OCI-LY3 (cell line): ENCODE results near the gene CD109.
"Not testable (repeated sequence)": the region's sequence is repeated elsewhere in the genome, so short reads cannot be mapped to it uniquely, and the experiment has no call there.

Experiments used
- H2AFZ ChIP-seq: fragments of 200-600, 300-600 bp; shearing (Covaris generic); 2 replicates; pipeline ENCODE4 v1.6.0; 2014; ENCODE audit warnings: antibody characterized with exemption, low read depth, low read length
- H3K27ac ChIP-seq: fragments of 200-600, 300-600 bp; sonication (generic); 2 replicates; pipeline ENCODE4 v1.5.1; 2014; ENCODE audit warnings: mild to moderate bottlenecking, low read length, moderate library complexity, mixed read lengths
- H3K27me3 ChIP-seq: fragments of 200-600, 300-600 bp; sonication (generic); 2 replicates; pipeline ENCODE4 v1.6.1; 2014; ENCODE audit warnings: low read depth, low read length, mixed read lengths
- H3K36me3 ChIP-seq: fragments of 200-600, 300-600 bp; sonication (generic); replicated peaks from 2 replicates; pipeline ENCODE3; 2014; ENCODE audit warnings: low read depth, low read length, mixed read lengths
- H3K4me1 ChIP-seq: fragments of 300-600, 200-600 bp; sonication (generic); 2 replicates; pipeline ENCODE4 v1.6.1; 2014; ENCODE audit warnings: low read length, mixed read lengths
- H3K4me2 ChIP-seq: fragments of 200-600, 300-600 bp; sonication (generic); 2 replicates; pipeline ENCODE4 v1.6.1; 2014; ENCODE audit warnings: low read length, mixed read lengths
- H3K4me3 ChIP-seq: fragments of 300-600, 200-600 bp; sonication (generic); 2 replicates; pipeline ENCODE4 v1.5.1; 2014; ENCODE audit warnings: antibody characterized with exemption, mild to moderate bottlenecking, low read length, moderate library complexity
- H3K79me2 ChIP-seq: fragments of 300-600, 200-600 bp; shearing (Covaris generic); 2 replicates; pipeline ENCODE4 v1.6.1; 2014; ENCODE audit warnings: mild to moderate bottlenecking, low read length, mixed read lengths
- H3K9ac ChIP-seq: fragments of 300-600, 200-600 bp; shearing (Covaris generic); 2 replicates; pipeline ENCODE4 v1.6.0; 2014; ENCODE audit warnings: mild to moderate bottlenecking, low read length, moderate library complexity
- H3K9me3 ChIP-seq: fragments of 200-600, 300-600 bp; shearing (Covaris generic); 2 replicates; pipeline ENCODE4 v1.6.1; 2014; ENCODE audit warnings: low read length, mixed read lengths; ENCODE audit not compliant: insufficient read depth
- H4K20me1 ChIP-seq: fragments of 200-600, 300-600 bp; sonication (generic); 2 replicates; pipeline ENCODE4 v1.6.1; 2016; ENCODE audit warnings: low read length, mixed read lengths; ENCODE audit not compliant: insufficient read depth
- EZH2phosphoT487 ChIP-seq: fragments of 200-600 bp; shearing (Covaris generic); IDR thresholded peaks from 2 replicates; pipeline ENCODE4 v1.6.1; 2018; ENCODE audit warnings: antibody characterized with exemption, mixed run types, low read depth
- TF ChIP-seq, protein P1 (sequence below): fragments of 200-600, 300-600 bp; sonication (generic); IDR thresholded peaks from 2 replicates; pipeline ENCODE4 v1.5.1; 2014; ENCODE audit warnings: antibody characterized with exemption, low read length, low read depth

Gene CD109

DNA sequence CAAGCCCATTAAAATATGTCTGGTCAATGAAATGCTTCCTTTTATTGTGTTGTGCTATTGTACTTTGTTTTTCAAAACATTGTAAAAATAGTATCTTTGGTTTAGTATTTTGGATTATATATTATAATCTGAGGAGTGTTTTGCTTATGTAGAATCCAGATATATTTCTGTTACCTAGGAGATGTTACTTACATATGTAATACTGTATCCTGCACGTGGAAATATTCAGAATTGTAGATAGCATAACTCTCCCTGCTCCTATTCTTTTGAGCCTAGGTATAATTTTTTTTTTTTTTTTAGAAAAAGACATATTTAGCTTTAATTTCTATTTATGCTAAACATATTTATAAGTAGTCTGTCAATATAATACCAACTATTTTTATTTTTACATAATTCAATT is 130.6 kb downstream of the CD109 start:
- Histone ChIP-seq H3K9ac (no peak overlapping the region), H3K27ac (no peak overlapping the region), H3K4me1 (no peaks in the 10 kb centered on the region), H4K20me1 (no peaks in the 10 kb centered on the region), H3K79me2 (no peaks in the 10 kb centered on the region), H3K4me2 (no peak overlapping the region), H3K9me3 (no peaks in the 10 kb centered on the region), H3K27me3 (no peaks in the 10 kb centered on the region), H3K4me3 (no peak overlapping the region), H2AFZ (no peak overlapping the region), H3K36me3 (no peaks in the 10 kb centered on the region)
- TF ChIP-seq EZH2phosphoT487 = no peak
- TF ChIP-seq, protein P1, sequence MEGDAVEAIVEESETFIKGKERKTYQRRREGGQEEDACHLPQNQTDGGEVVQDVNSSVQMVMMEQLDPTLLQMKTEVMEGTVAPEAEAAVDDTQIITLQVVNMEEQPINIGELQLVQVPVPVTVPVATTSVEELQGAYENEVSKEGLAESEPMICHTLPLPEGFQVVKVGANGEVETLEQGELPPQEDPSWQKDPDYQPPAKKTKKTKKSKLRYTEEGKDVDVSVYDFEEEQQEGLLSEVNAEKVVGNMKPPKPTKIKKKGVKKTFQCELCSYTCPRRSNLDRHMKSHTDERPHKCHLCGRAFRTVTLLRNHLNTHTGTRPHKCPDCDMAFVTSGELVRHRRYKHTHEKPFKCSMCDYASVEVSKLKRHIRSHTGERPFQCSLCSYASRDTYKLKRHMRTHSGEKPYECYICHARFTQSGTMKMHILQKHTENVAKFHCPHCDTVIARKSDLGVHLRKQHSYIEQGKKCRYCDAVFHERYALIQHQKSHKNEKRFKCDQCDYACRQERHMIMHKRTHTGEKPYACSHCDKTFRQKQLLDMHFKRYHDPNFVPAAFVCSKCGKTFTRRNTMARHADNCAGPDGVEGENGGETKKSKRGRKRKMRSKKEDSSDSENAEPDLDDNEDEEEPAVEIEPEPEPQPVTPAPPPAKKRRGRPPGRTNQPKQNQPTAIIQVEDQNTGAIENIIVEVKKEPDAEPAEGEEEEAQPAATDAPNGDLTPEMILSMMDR = no peak

DNA sequence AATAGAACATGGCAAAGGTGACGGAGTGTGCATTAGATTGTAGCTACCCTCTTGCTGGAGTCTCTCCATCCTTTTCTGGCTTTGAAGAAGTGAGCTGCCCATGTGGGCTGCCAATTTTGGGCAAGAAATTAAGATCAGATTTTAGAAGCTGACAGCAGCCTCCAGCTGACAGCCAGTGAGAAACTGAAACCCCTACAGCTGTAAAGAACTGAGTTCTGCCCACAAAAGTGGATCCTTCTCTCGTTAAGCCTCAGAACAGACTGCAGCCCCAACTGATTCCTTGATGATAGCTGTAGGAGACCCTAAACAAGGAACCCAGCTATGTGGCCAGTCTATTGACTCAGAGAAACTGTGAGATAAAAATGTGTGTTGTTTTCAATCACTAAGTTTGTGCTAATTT is 134.1 kb downstream of the CD109 start:
- Histone ChIP-seq H3K4me1 (no peaks in the 10 kb centered on the region), H3K79me2 (no peaks in the 10 kb centered on the region), H3K9me3 (no peaks in the 10 kb centered on the region)

DNA sequence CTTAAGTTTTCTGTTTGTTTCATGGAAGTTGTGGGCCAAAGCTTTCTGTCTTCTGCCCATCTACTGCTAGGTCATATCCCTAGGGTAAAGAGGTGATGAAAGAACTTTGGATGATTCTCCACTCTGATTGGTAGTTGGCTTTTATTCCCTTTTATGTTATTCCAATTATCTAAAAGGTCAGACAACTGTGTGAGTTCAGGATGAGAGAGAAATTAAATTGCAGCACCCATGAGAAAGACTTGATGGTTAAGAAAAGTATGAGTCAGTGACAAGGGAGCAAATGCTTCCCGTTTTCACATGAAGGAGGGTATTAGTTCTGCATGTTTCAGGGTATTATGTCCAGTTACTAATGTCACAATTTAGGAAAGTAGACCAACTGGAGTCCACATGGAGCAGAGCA is 136.3 kb downstream of the CD109 start:
- H3K4me2 ChIP-seq = no peak overlapping the region
- no peaks in the 10 kb centered on the region for H3K27me3 ChIP-seq
- no peaks in the 10 kb centered on the region for H3K4me1 ChIP-seq
- H3K79me2 ChIP-seq = no peaks in the 10 kb centered on the region
- H3K9me3 ChIP-seq = no peaks in the 10 kb centered on the region
- H3K4me3 ChIP-seq = no peak overlapping the region
- no peak overlapping the region for H3K9ac ChIP-seq
- no peak overlapping the region for H2AFZ ChIP-seq
- H4K20me1 ChIP-seq = no peaks in the 10 kb centered on the region
- H3K27ac ChIP-seq = no peak overlapping the region
- TF ChIP-seq, protein P1 = no peak
- no peak for TF ChIP-seq EZH2phosphoT487
- H3K36me3 ChIP-seq = no peaks in the 10 kb centered on the region

More for the DNA sequence above, 134.1 kb downstream of the CD109 start:
- Histone ChIP-seq H3K27me3 (no peaks in the 10 kb centered on the region), H3K4me3 (no peak overlapping the region), H3K36me3 (no peaks in the 10 kb centered on the region), H3K27ac (no peak overlapping the region), H4K20me1 (no peaks in the 10 kb centered on the region), H3K9ac (no peak overlapping the region), H2AFZ (no peak overlapping the region), H3K4me2 (no peak overlapping the region)
- no peak for TF ChIP-seq EZH2phosphoT487
- TF ChIP-seq, protein P1 = no peak

DNA sequence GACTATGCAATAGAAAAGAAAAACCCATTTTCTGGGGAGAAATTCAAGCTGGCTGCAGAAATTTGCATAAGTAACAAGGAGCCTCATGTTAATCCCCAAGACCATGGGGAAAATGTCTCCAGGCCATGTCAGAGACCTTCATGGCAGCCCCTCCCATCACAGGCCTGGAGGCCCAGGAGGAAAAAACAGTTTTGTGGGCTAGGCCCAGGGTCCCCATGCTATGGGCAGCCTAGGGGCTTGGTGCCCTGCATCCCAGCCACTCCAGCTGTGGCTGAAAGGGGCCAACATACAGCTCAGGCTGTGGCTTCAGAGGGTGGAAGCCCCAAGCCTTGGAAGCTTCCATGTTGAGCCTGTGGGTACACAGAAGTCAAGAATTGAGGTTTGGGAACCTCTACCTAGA is 148.7 kb downstream of the CD109 start:
- not testable (repeated sequence) for H3K79me2 ChIP-seq, H3K27ac ChIP-seq, H4K20me1 ChIP-seq, H3K36me3 ChIP-seq, H2AFZ ChIP-seq, H3K4me3 ChIP-seq, H3K4me2 ChIP-seq, H3K4me1 ChIP-seq, H3K27me3 ChIP-seq, H3K9me3 ChIP-seq, H3K9ac ChIP-seq

DNA sequence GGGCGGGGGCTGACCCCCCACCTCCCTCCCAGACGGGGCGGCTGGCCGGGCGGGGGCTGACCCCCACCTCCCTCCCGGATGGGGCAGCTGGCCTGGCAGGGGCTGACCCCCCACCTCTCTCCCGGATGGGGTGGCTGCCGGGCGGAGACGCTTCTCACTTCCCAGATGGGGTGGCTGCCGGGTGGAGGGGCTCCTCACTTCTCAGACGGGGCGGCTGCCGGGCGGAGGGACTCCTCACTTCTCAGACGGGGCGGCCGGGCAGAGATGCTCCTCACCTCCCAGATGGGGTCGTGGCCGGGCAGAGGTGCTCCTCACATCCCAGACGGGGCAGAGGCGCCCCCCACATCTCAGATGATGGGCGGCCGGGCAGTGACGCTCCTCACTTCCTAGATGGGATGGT is 155.0 kb downstream of the CD109 start:
- not testable (repeated sequence) for H3K36me3 ChIP-seq, H3K4me3 ChIP-seq, H3K4me2 ChIP-seq, H4K20me1 ChIP-seq, H2AFZ ChIP-seq, H3K79me2 ChIP-seq, H3K27me3 ChIP-seq, H3K27ac ChIP-seq, H3K9me3 ChIP-seq, H3K4me1 ChIP-seq, H3K9ac ChIP-seq
